NAMALWA (cell line): Measurements from ENCODE around the gene PRC1.

Experiments used
- DNase-seq: peaks from one replicate; pipeline ENCODE4 v3.0.0-alpha.2; 2015; ENCODE audit warnings: low spot score

PRC1 gene

DNA sequence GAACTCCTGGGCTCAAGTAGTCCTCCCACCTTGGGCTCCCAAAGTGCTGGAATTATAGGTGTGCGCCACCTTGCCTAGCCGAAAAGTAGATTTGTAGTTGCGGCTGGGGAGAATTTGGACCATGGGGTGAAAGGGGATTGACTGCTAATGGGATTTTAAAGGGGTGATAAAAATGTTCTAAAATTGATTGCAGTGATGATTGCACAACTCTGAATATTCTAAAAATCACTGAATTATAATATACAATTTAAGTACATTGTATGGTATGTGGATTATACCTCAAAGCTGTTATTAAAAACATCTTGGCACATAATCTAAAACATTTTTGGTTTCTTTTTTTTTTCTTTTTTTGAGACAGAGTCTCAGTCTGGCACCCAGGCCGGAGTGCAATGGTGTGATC, 3.9 kb downstream of the PRC1 start:
- DNase-seq: no peak

DNA sequence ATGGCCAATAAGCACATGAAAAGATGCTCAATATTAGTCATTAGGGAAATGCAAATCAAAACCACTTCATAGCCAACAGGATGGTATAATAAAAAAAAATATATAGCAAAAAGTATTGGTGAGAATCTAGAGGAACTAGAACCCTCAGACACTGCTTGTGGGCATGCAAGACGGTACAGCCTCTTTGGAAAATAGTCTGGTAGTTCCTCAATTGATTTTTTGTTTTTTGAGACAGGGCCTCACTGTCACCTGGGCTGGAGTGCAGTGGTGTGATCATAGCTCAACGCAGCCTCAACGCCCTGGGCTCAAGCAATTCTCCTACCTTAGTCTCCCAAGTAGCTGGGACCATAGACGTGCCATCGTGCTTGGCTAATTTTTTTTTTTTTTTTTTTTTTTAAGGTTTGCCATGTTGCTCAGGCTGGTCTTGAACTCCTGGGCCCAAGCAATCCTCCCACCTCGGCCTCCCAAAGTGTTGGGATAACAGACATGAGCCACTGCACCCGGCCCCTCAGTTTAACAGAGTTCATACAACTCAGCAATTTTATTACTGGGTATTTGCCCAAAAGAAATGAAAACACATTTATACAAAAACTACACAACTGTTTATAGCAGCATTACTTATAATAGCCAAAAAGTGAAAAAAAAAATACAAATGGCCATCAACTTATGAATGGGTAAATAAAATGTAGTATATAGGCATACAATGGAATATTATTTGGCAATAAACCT, 5.1 kb downstream of the PRC1 start:
- no peak for DNase-seq

DNA sequence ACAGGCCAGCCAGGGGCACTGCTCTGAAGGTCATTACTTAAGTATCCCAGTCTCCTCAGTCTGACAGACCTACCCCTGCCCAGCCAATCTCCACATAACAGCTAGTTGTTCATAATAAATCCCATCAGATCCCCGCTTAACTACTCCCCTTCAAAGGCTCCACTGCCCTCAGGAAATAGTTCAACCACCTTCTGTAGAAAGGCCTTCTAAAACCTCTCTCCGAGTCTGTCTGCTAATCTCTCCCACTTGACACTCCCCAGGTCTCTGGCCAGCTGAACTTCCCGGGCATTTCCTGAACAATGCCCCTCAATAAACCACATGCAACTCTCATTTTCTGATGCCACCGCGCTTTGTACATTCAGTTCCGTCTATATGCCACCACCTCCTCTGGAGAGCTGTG, 6.0 kb downstream of the PRC1 start:
- DNase-seq: no peak

DNA sequence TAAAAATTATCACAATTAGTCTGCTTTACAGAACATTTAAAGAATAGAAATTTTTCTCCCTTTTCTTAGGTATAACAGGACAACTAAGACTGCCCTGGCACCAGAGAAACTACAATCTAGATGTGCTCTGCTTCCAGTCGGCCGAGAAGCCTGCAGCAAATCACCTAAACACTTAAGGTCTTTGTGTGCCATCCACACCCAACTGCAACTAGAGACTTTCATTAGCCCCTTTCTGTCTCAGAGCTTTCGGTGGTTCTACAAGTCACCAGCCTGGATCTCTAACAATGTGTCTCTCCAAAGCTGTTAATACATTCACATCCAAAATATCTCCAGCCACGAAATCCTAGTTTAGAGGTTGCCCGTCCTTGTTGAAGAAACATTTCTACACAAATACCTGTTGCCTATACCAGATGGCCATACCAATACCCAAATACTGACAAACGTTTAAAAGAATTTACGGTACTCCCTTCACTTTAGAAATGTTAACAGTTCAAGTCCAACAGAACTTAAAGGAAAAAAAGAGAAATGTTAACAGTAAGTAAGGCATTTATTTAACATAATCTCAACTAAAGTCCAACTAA, 6.7 kb downstream of the PRC1 start:
- no peak for DNase-seq

DNA sequence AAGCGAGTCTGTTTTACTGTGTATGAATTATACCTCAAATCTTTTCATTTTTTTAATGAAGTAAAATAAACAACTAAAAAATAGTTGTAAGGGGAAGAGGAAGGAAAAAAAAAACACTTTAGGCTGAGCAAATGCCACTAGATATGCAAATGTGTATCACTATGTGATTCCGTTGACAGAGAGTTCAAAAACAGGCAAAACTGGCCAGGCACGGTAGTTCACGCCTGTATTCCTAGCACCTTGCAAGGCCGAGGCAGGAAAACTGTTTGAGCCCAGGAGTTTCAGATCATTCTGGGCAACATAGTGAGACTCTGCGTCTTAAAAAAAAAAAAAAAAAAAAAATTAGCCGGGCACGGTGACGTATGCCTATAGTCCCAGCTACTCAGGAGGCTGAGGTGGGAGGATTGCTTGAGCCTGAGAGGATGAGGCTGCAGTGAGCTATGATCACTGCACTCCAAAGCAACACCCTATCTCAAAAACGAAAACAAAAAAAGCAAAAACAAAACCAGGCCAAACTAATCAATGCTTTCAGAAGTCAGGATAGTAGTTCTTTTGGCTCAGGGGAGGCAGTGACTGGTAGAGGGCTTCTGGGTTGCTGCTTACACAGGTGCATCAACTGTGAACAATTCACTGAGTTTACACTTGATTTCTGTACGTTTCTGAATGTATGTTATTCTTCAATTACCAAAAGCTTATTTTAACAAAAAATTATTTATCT, 7.4 kb downstream of the PRC1 start:
- no peak for DNase-seq

DNA sequence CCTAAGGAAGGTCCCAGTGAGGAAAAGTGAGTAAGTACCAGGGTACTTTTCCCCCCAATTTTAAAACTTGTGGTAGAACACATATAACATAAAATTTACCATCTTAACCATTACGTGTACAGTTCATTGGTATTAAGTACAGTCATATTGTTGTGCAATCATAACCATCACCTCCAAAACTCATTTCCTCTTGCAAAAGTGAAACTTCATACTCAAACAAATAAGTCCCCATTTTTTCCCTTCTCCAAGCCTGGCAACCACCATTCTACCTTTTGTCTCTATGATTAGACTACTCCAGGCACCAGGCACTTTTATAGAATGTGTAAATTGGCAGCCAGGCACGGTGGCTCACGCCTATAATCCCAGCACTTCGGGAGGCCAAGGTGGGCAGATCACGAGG, 12.2 kb downstream of the PRC1 start:
- no peak for DNase-seq

DNA sequence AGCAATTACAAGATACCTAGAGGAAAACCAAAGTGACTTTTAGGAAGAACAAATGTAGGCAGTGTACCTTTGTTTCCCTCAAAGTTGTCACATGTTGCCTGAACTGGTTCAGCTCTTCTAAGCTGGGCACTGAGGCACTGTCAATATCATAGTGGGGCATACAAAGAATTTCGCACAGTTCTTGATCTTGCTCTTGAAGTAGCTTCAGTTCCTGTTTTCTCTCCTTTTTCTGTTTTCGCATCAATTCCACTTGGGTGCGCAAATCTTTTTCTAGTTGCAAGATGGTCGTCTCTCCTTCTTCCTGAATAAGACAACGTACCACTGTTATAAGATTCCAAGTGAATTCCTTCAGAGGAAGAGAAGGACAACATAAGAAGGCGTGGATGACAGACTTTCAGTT, 12.7 kb downstream of the PRC1 start:
- no peak for DNase-seq

DNA sequence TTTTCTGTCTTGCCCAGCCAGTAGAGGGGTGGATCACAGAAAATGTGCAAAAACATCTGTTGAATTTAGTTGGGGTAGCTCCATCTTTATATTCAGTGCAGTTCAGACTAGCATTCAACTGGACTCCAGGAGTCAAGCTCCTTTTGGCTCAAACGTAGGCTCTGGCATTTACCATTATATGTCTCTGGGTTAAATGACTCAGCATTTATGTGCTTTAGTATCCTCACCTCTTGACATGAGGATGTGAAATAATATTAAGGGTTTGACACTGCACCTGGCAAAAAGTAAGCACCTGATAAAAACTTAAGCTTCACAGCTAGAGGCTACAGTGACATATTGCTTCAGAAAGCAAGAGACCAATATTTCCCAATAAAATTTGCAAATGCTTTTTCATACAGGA, 14.8 kb downstream of the PRC1 start:
- no peak for DNase-seq

DNA sequence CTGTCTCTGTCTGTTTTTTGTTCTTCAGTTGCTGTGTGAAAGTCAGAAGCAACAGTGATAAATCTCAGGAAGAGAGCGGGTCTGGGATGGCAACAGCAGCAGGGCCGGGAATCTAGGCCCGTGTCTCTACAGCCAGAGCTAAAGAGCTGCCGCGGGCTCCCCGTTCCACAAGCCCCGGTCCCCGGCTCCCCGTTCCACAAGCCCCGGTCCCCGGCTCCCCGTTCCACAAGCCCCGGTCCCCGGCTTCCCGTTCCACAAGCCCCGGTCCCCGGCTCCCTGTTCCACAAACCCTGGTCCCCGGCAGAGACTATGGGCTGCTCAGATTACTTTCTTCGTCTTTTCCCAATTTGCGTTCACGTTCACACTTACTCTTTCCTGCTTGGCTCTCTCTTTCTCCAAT, 20.1 kb downstream of the PRC1 start:
- no peak for DNase-seq

DNA sequence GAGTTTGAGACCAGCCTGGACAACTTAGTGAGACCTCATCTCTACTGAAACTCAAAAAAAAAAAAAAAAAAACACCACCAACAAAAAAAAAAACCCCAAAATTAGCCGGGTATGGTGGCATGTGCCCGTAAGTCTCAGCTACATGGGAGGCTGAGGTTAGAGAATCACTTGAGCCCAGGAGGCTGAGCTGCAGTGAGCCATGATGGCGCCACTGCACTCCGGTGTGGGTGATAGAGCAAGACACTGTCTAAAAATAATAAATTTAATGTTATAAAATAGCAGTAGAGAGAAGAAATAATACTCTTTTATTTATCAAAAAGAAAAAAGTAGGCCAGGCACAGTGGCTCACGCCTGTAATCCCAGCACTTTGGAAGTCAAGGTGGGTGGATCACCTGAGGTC, 22.2 kb downstream of the PRC1 start:
- no peak for DNase-seq

DNA sequence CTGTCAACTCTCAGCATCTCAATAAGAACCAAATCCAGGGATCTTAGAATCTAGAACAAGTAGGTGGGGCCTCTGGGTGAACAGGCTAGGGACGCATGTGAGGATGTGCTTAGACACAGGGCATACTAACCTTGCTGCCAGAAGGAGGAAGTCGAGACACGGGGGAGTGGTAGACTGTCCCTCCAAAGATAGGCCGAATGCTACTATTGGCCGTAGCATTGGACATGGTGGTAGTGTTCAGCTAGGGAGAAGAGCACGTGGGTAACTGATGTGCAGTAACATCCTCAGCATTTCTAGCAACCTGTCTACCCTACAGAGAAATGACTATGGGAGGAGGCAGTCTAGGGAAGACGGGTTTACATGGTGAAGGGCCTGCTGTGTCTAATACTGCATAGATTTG, 24.1 kb downstream of the PRC1 start:
- DNase-seq: no peak

DNA sequence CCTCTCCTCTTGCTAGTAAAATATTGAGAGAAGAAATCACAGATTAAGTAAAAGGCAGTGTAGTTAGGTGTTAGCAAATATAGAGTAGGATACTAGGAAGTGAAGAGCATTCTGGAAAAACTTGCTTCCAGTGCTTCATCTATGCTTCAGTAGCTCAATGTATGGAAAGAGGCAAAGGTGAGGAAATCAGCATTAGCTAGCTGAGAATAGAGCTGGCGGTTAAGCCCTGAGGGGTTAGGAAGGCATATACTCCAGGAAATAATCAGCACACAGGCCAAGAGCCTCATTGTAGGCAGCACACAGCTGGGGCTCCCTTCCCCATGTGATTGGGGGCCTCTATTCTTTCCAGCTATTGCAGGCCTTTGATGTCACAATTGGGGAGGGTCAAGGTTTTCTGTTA, 25.9 kb downstream of the PRC1 start:
- DNase-seq: no peak

DNA sequence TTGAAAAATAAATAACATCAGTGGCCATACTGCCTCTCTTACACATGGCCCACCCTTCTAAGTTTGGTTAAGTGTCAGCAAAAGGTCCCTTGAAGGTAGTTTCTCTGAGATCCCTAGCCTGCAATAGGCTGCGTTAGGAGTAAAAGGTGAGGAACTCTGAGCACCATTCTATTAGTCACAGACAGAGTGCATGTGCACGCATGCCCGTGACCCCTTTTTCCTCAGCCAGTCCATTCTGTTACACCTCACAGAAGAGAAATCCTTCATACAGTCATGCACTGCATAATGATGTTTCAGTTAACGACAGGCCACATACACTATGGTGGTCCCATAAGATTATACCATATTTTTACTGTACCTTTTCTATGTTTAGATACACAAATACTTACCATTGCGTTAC, 27.1 kb downstream of the PRC1 start:
- DNase-seq: no peak

DNA sequence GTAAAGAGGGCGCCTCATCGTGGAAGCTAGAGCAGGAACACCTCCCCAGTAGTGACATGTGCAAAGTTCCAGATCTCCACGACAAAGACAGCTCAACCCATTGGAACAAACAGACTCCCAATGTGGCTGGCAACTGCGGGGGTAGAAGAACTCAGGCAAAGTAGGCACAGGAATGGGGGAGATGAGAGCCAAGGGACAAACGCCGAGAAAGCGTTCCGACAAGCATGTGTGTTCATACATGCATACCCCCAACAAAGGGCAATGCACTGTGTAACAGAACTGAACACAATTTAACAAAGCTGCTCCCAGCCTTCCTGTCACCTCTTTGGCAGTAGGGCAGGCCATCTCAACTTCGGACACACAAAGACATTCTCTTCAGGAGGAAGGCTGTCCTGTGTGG, 28.1 kb downstream of the PRC1 start:
- DNase-seq: no peak

DNA sequence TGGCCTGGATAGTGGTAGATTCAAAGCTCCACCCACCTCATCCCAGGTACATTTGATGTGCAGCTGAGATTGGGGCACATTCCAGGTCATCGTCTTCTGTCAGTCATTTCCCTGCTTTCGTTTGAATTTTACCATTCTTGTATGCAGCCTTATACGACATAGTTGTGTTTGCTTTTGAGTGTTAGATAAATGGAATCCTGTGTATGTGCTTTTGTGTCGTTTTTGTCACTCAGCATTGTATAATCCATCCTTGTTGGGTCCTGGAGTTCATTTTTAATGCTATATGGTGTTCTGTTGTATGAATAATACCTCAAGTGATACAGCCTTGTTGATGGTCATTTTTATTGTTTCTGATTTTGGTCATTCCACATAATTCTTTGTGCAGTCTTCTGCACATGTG, 32.3 kb downstream of the PRC1 start:
- no peak for DNase-seq

DNA sequence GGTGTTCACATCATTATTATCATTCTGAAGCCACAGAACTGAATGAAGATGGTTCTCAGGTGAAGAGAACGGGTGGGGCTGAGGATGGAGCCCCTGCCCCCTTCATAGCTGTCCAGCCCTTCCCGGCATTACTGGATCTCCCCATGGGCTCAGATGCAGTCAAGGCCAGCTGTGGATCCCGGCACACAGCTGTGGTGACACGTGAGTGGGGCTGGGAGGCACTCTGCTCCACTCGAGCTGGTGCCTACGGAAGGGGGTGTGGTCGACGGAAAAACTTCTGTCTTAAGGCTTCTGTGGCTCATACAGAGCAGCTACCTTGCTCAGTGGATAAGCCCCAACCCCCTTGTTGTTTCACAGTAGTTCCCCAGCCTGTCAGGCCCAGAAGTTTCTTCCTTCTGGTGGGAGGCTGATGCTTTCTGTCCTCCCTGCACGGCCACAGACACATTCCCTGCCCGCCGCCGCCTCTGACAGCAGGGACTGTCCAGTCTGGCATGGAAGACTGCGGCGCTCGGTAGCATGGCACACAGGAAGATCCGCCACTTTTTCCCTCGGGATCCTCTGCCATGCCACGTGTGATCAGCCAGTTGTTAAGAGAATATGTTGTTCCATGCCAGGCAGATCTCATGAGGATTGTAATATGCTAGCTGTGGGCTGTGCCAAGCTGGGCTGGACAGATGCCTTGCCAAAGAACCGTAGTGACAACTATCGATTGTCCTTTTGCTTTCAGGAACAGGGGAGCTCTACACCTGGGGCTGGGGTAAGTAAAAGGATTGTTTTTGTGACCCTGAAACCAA, 33.8 kb downstream of the PRC1 start:
- no peak for DNase-seq

DNA sequence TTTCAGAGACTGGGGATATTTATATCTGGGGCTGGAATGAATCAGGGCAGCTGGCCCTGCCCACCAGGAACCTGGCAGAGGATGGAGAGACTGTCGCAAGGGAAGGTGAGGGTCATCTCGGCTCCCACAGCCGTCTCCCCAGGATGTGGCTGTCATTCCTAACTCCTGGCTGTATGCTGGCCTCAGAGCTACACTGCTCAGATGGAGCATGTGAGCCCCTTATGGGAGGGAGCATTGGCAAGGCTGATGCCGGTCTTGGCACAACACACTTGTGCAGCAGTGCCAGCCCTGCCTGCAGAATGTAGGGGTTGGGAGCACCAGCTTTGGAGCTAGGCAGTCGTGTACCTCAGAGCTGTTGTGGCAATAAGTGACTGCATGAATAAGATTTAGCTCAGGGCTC, 34.4 kb downstream of the PRC1 start:
- no peak for DNase-seq

DNA sequence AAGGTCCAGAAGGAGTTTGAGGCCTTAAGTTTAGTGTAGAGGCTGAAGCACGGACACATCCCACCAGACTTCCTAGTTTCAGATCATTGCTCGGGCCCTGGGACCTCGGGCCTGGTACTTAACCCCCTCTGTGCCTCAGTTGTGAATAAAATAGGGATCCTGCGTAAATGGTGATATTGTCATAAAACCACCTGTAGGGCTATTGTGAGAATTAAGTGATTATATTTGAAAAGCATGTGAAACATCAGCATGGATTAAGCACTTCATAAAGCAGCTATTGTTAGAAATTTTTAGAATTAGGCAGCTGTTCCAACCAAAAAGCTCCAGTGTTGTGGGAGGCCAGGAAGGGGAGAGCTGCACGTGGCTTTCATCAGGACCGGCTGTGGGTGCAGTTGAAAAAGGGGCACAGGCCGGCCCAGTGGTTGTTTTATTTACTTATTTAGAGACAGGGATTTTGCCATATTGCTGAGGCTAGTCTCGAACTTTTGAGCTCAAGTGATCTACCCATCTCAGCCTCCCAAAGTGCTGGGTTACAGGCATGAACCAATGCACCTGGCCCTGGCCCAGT, 35.2 kb downstream of the PRC1 start:
- DNase-seq: no peak

DNA sequence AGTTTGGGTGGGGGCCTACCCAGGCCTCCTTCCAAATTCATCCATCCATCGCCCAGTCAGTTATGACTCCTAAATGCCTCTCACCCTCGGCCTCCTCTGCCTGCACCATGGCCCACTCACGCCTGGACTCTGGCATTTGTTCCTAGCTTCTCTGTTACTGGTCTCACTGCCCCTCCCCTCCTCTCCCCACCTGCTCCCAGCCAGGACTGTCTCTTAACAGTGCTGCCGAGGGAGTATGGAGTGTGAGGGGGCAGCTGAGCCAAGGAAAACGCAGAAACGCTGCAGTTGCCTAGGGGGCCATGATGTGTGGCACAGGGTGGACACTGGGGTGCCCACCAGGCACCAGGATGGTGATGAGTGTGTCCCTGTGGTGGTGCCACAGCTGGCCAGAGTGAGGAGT, 36.5 kb downstream of the PRC1 start:
- no peak for DNase-seq

DNA sequence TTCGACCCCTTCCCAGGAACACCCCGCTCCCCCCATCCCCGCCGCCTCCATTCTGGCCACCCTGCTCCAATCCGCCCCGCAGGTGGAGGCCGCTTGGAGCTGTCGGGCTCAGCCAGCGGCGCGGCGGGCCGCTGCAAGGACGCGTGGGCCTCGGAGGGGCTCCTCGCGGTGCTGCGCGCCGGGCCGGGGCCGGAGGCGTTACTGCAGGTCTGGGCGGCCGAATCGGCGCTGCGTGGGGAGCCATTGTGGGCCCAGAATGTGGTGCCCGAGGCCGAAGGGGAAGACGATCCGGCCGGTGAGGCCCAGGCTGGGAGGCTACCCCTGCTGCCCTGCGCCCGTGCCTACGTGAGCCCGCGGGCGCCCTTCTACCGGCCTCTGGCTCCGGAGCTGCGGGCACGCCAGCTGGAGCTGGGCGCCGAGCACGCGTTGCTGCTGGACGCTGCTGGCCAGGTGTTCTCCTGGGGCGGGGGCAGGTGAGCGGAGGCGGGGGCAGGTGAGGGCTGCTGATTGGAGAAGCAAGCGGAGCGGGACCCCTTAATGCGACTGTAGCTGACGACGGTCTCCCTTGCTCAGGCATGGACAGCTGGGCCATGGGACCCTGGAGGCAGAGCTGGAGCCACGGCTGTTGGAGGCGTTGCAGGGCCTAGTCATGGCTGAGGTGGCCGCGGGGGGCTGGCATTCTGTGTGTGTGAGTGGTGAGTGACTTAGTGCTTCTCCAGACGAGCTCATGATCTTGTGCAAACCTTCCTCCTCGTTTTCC, 37.1 kb downstream of the PRC1 start:
- no peak for DNase-seq

DNA sequence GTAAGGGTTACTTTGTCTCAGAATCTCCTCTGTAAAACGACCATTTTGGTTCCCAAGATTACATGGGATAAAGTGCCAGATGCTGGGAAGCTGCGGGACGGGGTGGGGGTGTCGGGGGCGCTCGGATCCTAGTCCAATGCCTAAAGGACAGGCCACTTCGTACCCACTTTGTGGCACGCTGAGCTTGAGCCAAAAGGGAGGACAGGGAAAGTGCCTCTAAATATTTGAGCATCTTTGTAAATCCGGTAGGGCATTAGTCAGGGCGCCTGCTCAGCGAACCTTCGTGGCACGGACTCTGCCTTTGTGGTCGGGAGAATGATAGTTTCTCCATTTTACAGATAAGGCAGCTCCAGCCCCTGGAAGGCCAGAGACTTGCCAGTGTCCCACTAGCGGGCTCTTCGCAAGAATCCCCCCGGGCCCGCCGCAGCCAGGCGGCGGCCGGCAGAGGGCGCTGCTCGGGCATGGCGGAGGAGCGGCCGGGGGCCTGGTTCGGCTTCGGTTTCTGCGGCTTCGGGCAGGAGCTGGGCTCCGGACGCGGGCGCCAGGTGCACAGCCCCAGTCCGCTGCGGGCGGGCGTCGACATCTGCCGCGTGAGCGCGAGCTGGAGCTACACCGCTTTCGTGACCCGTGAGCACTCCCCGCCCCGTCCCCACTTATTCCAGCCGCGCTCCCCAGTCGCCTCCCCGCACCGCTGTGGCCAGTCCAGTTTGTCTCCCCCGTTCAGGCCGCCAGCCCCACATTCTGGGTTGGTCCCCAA, 37.9 kb downstream of the PRC1 start:
- DNase-seq: peak; percentile 72
